ENCODE data around the gene BAG2.

BAG2 gene

DNA sequence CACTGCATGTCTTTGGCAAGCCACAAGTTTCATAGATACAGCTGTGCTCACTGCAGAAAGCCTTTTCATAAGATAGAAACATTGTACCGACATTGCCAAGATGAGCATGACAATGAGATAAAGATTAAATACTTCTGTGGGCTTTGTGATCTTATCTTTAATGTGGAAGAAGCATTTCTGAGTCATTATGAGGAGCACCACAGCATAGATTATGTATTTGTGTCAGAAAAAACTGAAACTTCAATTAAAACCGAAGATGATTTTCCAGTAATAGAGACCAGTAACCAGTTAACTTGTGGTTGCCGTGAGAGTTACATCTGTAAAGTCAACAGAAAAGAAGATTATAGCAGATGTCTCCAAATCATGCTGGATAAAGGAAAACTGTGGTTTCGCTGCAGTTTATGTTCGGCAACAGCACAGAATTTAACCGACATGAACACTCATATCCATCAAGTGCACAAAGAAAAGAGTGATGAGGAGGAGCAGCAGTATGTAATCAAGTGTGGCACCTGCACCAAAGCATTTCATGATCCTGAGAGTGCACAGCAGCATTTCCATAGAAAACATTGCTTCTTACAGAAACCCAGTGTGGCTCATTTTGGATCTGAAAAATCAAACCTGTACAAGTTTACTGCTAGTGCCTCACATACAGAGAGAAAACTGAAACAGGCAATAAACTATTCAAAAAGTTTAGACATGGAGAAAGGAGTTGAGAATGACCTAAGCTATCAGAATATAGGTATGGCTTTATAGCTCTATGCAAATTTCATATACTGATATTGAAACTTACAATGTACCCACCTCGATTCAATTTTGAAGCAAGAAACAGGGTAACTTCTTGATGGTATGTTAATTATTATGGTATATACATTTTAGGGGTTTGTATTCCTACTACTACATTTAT lies 23.9 kb upstream of the BAG2 start:
- DNase-seq (ENCODE audit: low read depth): no peak
- TF ChIP-seq, protein P1, sequence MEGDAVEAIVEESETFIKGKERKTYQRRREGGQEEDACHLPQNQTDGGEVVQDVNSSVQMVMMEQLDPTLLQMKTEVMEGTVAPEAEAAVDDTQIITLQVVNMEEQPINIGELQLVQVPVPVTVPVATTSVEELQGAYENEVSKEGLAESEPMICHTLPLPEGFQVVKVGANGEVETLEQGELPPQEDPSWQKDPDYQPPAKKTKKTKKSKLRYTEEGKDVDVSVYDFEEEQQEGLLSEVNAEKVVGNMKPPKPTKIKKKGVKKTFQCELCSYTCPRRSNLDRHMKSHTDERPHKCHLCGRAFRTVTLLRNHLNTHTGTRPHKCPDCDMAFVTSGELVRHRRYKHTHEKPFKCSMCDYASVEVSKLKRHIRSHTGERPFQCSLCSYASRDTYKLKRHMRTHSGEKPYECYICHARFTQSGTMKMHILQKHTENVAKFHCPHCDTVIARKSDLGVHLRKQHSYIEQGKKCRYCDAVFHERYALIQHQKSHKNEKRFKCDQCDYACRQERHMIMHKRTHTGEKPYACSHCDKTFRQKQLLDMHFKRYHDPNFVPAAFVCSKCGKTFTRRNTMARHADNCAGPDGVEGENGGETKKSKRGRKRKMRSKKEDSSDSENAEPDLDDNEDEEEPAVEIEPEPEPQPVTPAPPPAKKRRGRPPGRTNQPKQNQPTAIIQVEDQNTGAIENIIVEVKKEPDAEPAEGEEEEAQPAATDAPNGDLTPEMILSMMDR (IDR thresholded peaks at IDR 0.05; ENCODE audit: insufficient read depth, low read depth, low read length, missing control alignments): no peak
- no peak overlapping the region for H3K4me3 ChIP-seq (ENCODE audit: low read depth, low read length)

DNA sequence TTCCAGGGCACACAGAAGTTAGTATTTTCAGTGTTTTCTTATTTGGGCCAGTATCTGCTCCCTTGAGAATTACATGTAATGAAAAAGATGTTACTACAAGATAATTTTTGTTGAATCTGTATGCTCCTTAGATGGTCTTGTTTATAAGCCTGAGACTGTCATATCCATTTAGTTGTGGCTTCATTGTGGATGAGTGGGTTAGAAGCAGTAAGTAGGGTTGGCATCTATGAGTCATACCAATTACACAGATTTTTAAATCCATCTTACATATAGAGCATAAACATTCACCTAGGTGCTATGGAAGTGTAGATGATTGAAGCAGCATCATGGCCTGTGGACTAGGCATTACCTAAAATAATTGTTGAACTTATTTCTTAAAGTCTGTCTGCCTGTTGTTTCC lies 13.5 kb upstream of the BAG2 start:
- no peak for DNase-seq (ENCODE audit: low read depth)
- TF ChIP-seq, protein P1 (IDR thresholded peaks at IDR 0.05; ENCODE audit: insufficient read depth, low read depth, low read length, missing control alignments): no peak
- H3K4me3 ChIP-seq (ENCODE audit: low read depth, low read length): no peak overlapping the region

DNA sequence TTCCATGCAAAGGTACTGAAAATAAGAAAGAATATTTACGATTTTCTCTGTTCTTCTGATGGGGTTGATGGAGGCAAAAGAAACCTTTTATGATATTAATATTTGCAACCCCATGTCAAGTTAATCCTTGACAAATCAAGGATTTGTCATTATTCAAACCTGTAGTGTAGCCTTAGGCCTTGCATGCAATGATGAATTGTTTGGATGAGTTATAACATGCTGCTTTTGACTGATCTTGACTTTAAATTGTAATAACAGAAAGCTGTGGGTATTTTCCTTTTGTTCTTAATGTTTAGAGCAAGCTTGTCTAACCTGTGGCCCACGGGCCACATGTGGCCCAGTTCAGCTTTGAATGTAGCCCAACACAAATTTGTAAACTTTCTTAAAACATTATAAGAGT lies 13.0 kb upstream of the BAG2 start:
- no peak overlapping the region for H3K4me3 ChIP-seq (ENCODE audit: low read depth, low read length)
- DNase-seq (ENCODE audit: low read depth): no peak
- TF ChIP-seq, protein P1 (IDR thresholded peaks at IDR 0.05; ENCODE audit: insufficient read depth, low read depth, low read length, missing control alignments): no peak

DNA sequence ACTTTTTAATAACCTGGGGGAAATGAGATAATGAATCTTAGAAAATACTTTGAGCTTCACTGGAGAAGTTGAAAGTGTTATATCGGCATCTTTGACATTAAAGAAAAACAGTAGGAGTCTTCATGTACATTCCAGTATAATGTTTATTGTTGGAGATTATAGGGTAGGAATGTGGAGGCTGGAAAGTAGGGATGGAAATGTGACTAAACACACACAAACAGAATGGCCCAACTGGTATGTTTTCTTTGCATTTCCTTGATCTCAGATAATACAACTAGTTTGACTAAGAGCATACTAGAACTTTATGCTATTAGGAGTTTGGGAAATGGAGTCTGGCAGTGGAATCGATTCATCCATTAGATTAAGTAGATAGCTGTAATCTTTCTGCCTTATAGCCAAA lies 10.1 kb upstream of the BAG2 start:
- TF ChIP-seq, protein P1 (IDR thresholded peaks at IDR 0.05; ENCODE audit: insufficient read depth, low read depth, low read length, missing control alignments): no peak
- no peak overlapping the region for H3K4me3 ChIP-seq (ENCODE audit: low read depth, low read length)
- no peak for DNase-seq (ENCODE audit: low read depth)

DNA sequence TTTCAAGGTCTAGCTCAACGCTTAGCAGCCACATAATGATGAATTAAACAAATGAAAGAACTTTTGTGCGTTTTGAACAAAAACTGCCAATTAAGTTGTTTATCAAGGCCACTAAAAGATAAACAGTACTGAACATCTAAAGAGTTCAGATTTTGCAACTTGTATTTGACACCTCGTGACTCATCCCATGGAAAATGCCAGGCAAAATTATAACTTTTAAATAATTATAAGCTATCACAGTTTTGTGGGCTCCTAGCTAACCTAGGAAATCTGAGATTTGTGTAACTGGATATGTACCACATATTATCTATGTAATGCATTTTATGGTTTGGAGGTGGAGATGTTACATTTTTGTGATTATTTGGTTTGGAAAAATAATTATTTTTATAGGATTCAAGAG lies 9.6 kb upstream of the BAG2 start:
- TF ChIP-seq, protein P1 (IDR thresholded peaks at IDR 0.05; ENCODE audit: insufficient read depth, low read depth, low read length, missing control alignments): no peak
- H3K4me3 ChIP-seq (ENCODE audit: low read depth, low read length): no peak overlapping the region
- DNase-seq (ENCODE audit: low read depth): no peak

DNA sequence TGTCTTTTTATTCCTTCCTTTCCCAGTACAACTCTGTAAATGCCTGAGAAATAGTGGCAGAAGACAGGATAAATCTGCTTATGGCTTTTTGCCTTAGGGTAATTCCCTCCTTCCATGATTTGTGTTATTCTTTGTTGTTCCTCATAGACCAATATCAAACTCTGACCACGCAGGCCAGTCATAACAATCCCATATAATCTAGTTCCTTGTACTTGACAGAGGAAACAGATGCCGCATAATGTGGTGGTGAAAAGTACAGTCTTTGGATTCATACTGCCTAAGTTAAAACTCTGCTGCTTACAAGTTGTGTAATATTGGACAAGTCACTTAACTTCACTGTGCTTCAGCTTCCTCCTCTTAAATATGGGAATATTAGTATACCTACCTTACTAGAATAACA lies 8.2 kb upstream of the BAG2 start:
- DNase-seq (ENCODE audit: low read depth): no peak
- no peak overlapping the region for H3K4me3 ChIP-seq (ENCODE audit: low read depth, low read length)
- TF ChIP-seq, protein P1 (IDR thresholded peaks at IDR 0.05; ENCODE audit: insufficient read depth, low read depth, low read length, missing control alignments): no peak

DNA sequence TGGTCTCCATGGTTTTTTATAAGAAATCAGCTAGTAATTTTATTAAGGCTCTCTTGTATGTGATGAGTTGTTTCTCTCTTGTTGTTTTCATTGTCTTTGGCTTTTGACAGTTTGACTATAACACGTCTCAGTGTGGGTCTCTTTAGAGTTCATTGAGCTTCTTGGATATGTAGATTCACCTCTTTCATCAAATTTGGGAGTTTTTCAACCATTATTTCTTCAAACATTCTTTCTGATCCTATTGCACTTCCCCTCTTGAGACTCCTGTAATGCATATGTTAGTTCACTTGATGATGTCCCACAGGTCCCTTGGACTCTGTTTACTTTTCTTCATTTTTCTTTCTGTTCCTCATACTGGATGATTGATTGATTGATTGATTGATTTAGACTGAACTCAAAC lies 7.0 kb upstream of the BAG2 start:
- TF ChIP-seq, protein P1 (IDR thresholded peaks at IDR 0.05; ENCODE audit: insufficient read depth, low read depth, low read length, missing control alignments): no peak
- no peak overlapping the region for H3K4me3 ChIP-seq (ENCODE audit: low read depth, low read length)
- DNase-seq (ENCODE audit: low read depth): no peak

Data from GM12865 (cell line).